ENCODE measurements around the gene CDHR2.

CDHR2 gene

DNA sequence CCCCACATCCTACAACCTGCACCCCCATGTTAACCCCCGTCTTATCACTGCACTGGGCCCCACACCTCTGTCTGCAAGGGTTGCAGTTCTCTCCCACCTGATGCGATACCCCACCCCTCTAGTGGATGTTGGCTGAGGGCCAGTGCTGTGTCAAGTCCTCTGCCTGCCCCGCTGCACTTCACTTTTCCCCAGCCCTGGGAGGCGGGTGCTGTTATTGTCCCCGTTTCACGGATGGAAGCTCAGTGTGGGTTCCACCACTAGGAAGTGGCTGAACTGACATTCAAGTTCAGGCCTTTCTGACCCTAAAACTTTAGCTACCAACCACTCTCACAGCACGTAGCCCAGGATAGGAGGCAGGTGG, 77.7 kb downstream of the CDHR2 start:
- TF ChIP-seq, protein P1, sequence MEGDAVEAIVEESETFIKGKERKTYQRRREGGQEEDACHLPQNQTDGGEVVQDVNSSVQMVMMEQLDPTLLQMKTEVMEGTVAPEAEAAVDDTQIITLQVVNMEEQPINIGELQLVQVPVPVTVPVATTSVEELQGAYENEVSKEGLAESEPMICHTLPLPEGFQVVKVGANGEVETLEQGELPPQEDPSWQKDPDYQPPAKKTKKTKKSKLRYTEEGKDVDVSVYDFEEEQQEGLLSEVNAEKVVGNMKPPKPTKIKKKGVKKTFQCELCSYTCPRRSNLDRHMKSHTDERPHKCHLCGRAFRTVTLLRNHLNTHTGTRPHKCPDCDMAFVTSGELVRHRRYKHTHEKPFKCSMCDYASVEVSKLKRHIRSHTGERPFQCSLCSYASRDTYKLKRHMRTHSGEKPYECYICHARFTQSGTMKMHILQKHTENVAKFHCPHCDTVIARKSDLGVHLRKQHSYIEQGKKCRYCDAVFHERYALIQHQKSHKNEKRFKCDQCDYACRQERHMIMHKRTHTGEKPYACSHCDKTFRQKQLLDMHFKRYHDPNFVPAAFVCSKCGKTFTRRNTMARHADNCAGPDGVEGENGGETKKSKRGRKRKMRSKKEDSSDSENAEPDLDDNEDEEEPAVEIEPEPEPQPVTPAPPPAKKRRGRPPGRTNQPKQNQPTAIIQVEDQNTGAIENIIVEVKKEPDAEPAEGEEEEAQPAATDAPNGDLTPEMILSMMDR (IDR thresholded peaks at IDR 0.05; ENCODE audit: borderline replicate concordance, control extremely low read depth, extremely low read depth, insufficient read depth, missing control alignments), result no peak
- DNase-seq (ENCODE audit: low spot score), result no peak
- in situ Hi-C loops (cut with MboI; ENCODE audit: low sequenced_read_pairs, unreplicated experiment), result no loop called here

DNA sequence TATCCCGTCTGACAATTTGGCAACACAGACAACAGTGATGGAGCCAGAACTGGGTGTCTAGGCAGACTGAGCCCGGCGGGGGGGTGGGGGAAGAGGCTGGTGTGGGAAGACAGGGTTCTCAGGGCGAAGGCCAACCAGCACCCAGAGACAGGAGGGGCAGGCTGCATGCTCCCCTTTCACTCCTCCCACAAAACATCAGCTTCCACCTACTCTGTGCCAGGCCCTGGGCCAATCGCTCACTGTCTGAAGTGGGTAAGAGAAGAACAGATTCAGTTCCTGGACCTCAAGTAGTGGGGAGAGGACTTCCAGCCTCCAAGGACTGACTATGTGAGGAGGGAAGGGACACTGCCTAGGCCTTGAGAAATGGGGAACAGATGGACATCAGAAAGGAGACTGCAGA, 78.4 kb downstream of the CDHR2 start:
- in situ Hi-C loops (cut with MboI; ENCODE audit: low sequenced_read_pairs, unreplicated experiment), result no loop called here
- TF ChIP-seq, protein P1 (IDR thresholded peaks at IDR 0.05; ENCODE audit: borderline replicate concordance, control extremely low read depth, extremely low read depth, insufficient read depth, missing control alignments), result no peak
- DNase-seq (ENCODE audit: low spot score), result no peak

DNA sequence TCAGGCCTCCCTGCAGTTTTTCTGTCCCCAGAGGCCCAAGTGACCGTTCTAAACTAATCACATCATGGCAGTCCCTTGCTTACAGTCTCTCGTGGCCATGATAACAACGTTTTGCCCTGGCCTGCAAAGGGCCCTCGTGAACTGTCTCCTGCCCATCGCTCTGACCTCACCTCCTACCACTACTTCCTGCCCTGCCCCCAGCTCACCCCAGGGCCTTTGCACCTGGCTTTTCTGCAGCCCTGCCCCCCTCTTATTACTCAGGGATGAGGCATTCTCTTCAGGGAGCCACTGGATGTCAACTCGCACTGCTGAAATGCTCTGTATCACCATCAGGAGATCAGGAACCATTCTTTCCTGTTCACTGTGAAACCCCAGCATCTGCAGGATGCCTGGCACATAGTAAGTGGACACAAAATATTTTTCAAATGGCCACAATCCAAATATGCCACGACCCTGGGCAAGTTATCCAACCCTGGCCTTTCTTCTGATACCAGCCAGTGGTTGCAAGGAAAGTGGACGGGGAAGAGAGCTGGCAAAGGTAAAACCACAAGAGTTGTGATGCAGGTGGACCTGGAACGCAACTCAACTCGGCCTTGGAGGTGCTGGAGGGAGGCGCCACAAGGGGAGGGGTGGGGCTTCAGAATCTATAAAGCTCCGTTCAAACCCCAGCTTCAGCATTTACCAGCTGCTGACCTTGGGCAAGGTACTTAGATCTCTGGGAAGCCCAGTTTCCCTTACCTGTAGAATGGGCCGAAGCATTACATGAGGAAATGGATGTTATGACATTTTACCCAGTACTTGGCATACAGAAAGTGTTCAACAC, 79.5 kb downstream of the CDHR2 start:
- in situ Hi-C loops (cut with MboI; ENCODE audit: low sequenced_read_pairs, unreplicated experiment), result no loop called here
- TF ChIP-seq, protein P1 (IDR thresholded peaks at IDR 0.05; ENCODE audit: borderline replicate concordance, control extremely low read depth, extremely low read depth, insufficient read depth, missing control alignments), result no peak
- DNase-seq (ENCODE audit: low spot score), result no peak

DNA sequence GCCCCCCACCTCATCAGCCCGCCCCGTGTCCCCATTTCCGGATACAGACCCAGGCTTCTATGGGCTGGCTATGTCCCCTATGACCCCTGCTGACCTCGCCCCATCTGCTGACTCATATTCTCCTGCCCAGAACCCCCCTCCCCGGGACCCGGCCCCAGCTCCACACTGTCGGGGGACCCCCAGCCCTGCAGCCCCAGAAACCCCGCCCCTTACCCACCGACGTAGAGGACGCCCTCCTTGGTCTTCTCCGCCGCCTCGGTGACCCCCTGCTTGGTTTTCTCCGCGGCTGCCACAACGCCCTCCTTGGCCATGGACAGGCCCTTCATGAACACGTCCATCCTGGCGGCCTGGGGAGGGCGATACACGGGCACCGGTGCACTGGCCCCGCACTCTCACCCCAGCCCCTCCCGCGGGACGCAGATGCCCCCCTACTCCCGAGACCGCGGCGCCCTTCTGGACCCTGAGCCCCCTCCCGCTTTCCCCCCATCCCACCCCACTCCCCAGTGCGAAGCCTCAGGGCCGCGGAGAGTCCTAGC, 80.2 kb downstream of the CDHR2 start:
- DNase-seq (ENCODE audit: low spot score), result no peak
- in situ Hi-C loops (cut with MboI; ENCODE audit: low sequenced_read_pairs, unreplicated experiment), result no loop called here
- TF ChIP-seq, protein P1 (IDR thresholded peaks at IDR 0.05; ENCODE audit: borderline replicate concordance, control extremely low read depth, extremely low read depth, insufficient read depth, missing control alignments), result no peak

DNA sequence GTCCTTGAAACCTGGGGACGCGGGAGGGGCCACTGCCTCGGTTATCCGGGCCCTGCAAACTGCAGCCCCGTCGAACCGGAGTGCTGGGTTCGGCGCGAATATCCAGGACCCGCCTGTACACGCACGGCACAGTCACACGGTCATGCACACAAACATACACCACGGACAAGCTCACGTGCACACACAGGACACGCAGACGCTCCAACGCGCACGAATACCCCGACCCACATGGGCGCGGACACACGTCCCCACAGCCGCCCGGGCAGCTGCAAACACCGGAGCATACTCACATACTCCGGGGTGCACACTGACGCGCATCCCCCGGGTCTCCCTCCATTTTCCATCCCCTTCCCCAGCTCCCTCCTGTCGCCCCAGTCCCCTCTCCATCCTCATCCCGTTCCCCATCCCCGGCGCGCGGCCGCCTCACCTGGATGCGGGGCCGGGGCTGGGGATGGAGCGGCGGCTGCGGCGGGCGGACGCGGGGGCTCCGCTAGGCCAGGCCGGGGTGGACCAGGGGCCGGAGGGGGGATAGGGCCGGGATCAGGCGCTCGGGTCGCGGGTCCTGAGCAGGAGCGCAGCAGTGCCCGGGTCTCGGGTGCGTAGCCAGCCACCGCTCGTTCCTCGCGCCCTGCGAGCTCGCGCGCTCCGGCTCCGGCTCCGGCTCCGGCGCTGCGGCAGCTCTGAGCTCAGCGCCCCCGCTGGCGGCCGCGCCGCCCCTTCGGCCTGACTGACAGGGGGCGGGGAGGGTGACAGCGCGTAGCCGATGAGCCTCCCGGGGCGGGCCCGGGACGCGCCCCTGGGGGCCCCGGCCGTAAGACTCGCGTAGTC, 80.9 kb downstream of the CDHR2 start, which contains the start of the genes EIF4E1B and SNCB:
Gene EIF4E1B, plus strand, starts transcription at position 823 of the 828 bp plus-strand sequence. CDS start 12,113 bp downstream, outside the sequence.
Gene SNCB, minus strand, starts transcription at position 682 of the 828 bp plus-strand sequence. CDS start 880 bp downstream, outside the sequence.
- in situ Hi-C loops (cut with MboI; ENCODE audit: low sequenced_read_pairs, unreplicated experiment), result no loop called here
- DNase-seq (ENCODE audit: low spot score), result peak; percentile 86

More for the DNA sequence above, 80.9 kb downstream of the CDHR2 start, which contains the start of the genes EIF4E1B and SNCB:
- TF ChIP-seq, protein P1 (IDR thresholded peaks at IDR 0.05; ENCODE audit: borderline replicate concordance, control extremely low read depth, extremely low read depth, insufficient read depth, missing control alignments), result no peak

Data from GM13976 (cell line).